GM18505 (cell line): Measurements from ENCODE around the gene FAM89B.

ENCODE experiments used
- ATAC-seq: cut with Tn5 transposase; IDR thresholded peaks from one replicate; pipeline ENCODE4 v1.9.1; 2021; ENCODE audit not compliant: unreplicated experiment
- POLR2A ChIP-seq: IDR thresholded peaks from 4 replicates; pipeline ENCODE4 v1.6.1; 2011; ENCODE audit warnings: borderline replicate concordance; ENCODE audit not compliant: insufficient read depth, insufficient read length; ENCODE audit errors: extremely low read depth

FAM89B gene

DNA sequence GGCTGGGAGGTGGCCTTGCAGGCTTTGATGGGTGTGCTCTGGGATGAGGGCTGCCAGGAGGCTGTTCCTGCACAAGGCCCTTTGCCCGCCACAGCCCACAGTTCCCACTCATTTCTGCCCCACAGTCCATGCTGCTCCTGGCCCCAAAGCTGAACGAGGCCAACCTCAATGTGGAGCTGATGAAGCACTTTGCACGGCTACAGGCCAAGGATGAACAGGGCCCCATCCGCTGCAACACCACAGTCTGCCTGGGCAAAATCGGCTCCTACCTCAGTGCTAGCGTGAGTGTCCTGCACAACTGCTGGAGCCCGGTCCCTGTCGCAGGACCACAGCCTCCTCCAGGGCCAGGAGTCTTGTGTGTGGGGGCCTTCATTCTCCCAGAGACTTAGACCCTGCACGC is 37.2 kb upstream of the FAM89B start:
- no peak for ATAC-seq

GRCh38 chr11:65536412-65537295 is 35.7 kb upstream of the FAM89B start:
- TF ChIP-seq POLR2A = no peak

More for the DNA sequence above, 37.2 kb upstream of the FAM89B start:
- no peak for TF ChIP-seq POLR2A

DNA sequence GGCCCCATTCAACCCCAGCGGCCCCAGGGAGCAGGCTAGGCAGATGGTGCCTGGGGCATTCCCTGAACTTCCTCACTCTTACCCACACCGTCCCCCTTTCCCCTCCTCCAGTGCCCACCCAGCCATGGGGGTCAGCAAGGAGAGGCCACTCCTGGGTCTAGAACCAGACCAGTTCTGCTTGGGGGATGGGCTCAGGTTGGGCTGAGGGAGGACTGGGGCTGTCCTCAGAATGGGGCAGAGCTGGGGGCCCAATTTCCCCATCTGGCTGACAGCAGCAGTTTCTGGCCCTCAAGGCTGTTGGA is 35.1 kb upstream of the FAM89B start:
- ATAC-seq = no peak
- no peak for TF ChIP-seq POLR2A

More at GRCh38 chr11:65536412-65537295, 35.7 kb upstream of the FAM89B start:
- no peak for ATAC-seq

GRCh38 chr11:65537620-65538231 is 34.6 kb upstream of the FAM89B start:
- TF ChIP-seq POLR2A = no peak
- no peak for ATAC-seq

GRCh38 chr11:65538232-65538914 is 34.0 kb upstream of the FAM89B start:
- no peak for TF ChIP-seq POLR2A
- ATAC-seq = no peak

GRCh38 chr11:65538915-65539743 is 33.2 kb upstream of the FAM89B start:
- ATAC-seq = no peak
- no peak for TF ChIP-seq POLR2A

DNA sequence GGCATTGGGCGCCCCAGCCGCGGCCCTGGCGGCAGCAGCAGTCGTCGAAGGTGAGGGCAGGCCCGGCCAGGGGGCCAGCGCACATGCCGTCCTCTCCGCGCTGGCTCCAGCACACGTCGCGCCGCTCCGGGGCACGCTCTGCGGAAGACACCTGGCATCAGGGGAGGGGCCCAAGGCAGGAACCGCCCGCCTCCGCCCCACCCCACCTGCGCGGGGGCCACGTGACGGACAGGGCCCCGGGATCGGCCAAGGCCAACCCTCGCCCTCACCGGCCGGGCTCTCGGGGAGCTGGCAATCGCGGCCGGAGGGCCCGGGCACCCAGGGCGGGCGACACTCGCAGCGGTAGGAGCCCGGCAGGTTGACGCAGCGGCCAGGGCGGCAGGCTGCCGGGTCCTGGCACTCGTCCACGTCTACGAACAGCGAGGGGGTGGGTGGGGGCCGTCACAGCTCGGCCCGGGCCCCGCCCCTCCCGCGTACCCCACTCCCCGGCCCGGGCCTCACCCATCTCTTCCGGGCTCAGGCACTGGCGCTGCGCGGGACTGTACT is 32.5 kb upstream of the FAM89B start:
- ATAC-seq = peak; percentile 41
- TF ChIP-seq POLR2A = no peak

DNA sequence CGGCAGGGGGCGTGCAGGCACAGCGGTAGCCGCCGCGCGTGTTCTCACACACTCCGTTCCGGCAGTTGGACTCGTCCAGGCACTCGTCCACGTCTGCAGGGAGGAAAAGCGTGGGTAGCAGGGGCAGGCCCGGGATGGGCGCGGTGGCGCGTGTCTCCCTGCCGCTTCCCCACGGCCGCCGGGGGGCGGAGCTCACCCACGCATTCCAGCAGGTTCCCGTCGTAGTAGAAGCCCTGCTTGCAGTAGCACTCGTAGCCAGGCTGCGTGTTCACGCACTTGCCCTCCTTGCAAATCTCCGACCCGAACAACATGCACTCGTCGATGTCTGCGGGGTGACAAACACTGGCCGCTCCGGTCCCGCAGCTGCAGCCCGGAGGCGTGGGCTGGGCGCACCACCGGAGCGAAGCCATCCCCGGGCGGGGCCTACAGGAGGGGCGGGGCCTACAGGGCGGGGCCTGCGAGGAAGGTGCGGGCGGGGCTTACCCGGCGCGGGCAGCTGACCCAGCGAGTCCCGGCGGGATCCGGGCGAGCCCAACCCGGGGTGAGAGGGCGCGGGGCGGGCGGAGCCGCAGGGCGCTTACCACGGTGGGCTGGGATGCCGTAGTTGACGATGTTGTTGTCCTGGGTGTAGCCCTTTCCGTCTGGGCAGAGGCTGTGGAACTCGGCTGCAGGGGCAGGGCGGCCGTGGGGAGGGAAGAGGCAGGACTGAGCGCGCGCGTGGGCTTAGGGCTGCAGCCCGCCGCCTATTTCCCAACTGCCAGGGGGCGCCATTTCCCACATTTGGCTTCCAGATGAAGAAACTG is 31.8 kb upstream of the FAM89B start:
- ATAC-seq = peak; percentile 69
- TF ChIP-seq POLR2A = peak; percentile 46

- ATAC-seq = no peak
- TF ChIP-seq POLR2A = no peak
These were observed 31.0 kb upstream of the FAM89B start for GRCh38 chr11:65541093-65541982.

GRCh38 chr11:65542738-65543390 is 29.5 kb upstream of the FAM89B start:
- no peak for ATAC-seq
- TF ChIP-seq POLR2A = no peak

DNA sequence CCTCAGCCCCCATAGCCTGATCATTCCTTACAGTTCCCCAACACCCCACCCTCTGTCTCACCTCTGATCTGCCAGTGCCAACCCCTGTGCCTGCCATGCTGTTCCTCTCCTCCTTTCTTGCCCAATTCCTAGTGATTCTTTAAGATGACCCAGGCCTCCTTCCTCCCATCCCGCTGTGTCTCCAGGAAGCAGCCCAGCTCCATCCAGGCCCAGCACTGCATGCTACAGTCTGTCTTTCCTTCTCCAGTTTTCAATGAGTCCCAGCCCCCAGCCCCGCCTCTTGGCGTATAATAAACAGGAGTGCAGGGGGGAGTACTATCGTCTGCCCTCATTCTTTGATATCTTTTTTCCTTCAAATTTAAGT is 26.5 kb upstream of the FAM89B start:
- TF ChIP-seq POLR2A = no peak
- no peak for ATAC-seq
